AG09309 (cell line): ENCODE measurements around the gene PACSIN3.
A peak's percentile ranks its signal among the peaks of the same experiment; 100 is the strongest.

Source experiments
- DNase-seq: peaks from one replicate; pipeline ENCODE4 v3.0.0-alpha.2; 2010; ENCODE audit warnings: low read depth
- H3K4me3 ChIP-seq: 2 replicates; pipeline ENCODE4 v1.5.1; 2011; ENCODE audit warnings: mild to moderate bottlenecking, low read depth, low read length, moderate library complexity; ENCODE audit not compliant: control insufficient read depth
- CTCF ChIP-seq: IDR thresholded peaks from 2 replicates; pipeline ENCODE4 v1.5.1; 2011; ENCODE audit warnings: mild to moderate bottlenecking, low read depth, low read length, inconsistent platforms; ENCODE audit not compliant: insufficient read depth, control insufficient read depth; ENCODE audit errors: missing control alignments

PACSIN3 gene

GRCh38 chr11:47154616-47155570 lies 31.3 kb downstream of the PACSIN3 start:
- DNase-seq, result no peak
- TF ChIP-seq CTCF, result no peak
- no peak overlapping the region for H3K4me3 ChIP-seq

- no peak for DNase-seq
These were observed 33.0 kb downstream of the PACSIN3 start for GRCh38 chr11:47152953-47153950.

GRCh38 chr11:47152126-47152952 lies 33.9 kb downstream of the PACSIN3 start:
- TF ChIP-seq CTCF, result no peak
- H3K4me3 ChIP-seq, result no peak overlapping the region
- DNase-seq, result no peak

More at GRCh38 chr11:47152953-47153950, 33.0 kb downstream of the PACSIN3 start:
- H3K4me3 ChIP-seq, result no peak overlapping the region
- peak; percentile 97 for TF ChIP-seq CTCF

- no peak for TF ChIP-seq CTCF
- no peak for DNase-seq
- H3K4me3 ChIP-seq, result no peak overlapping the region
These were observed 36.5 kb downstream of the PACSIN3 start for GRCh38 chr11:47149782-47150181.

- no peak overlapping the region for H3K4me3 ChIP-seq
- TF ChIP-seq CTCF, result no peak
- no peak for DNase-seq
These were observed 37.2 kb downstream of the PACSIN3 start for GRCh38 chr11:47148903-47149531.

GRCh38 chr11:47148270-47148669 lies 38.0 kb downstream of the PACSIN3 start:
- H3K4me3 ChIP-seq, result no peak overlapping the region
- no peak for TF ChIP-seq CTCF
- DNase-seq, result no peak
